Epithelial cell of esophagus (primary cell): ENCODE results near the gene EHBP1L1.

Experiments used
- DNase-seq: peaks from one replicate; pipeline ENCODE4 v3.0.0; 2010; ENCODE audit warnings: low read depth
- H3K4me3 ChIP-seq: 2 replicates; pipeline ENCODE4 v1.5.1; 2011; ENCODE audit warnings: mild to moderate bottlenecking, low read length, control low read depth
- CTCF ChIP-seq: IDR thresholded peaks from 2 replicates; pipeline ENCODE4 v1.5.1; 2011; ENCODE audit warnings: low read depth, mild to moderate bottlenecking, low read length, control low read depth, inconsistent platforms; ENCODE audit not compliant: insufficient read depth; ENCODE audit errors: missing control alignments

Gene EHBP1L1

DNA sequence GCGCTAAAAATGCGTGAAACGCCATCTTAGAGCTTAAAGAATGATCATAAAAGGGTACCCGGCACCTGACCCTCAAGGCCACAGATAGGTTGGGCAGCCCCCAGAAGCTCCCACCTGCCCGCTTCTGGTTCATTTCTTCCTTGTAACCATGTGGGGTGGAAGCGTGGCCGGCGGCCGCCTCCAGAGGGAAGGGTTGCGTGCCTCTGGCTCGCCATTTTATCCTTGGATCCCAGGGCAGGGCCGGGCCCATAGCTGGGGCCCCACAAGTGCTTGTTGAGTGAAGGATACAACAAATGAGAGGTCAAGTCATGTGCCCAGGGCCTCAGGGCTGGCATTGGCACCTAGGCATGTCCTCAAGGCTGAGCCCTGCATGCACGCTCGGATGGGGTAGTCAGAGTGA lies 45.6 kb downstream of the EHBP1L1 start:
- no peak overlapping the region for H3K4me3 ChIP-seq
- no peak for TF ChIP-seq CTCF
- no peak for DNase-seq

GRCh38 chr11:65622011-65622410 lies 46.2 kb downstream of the EHBP1L1 start:
- DNase-seq, result no peak
- H3K4me3 ChIP-seq, result no peak overlapping the region
- TF ChIP-seq CTCF, result no peak

DNA sequence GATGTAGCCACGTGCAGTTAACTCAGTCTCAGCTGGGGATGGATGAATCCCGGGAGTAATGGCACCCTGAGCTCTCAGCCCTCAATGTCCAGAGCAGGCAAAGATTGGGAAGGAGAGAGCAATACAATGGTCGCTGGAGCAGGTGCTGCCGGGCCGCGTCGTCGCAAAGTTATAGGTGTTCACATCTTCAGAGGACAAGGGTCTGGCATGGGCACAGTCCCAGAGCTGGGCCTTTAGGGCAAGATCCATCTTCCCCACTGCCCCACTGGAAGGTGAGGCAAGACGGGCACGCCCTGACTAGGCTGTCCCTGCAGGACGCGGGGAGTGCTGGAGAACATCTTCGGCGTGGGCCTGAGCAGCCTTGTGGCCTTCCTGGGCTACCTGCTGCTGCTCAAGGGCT lies 47.3 kb downstream of the EHBP1L1 start:
- no peak for TF ChIP-seq CTCF
- DNase-seq, result no peak
- H3K4me3 ChIP-seq, result no peak overlapping the region

- no peak for DNase-seq
- H3K4me3 ChIP-seq, result no peak overlapping the region
- TF ChIP-seq CTCF, result no peak
Measured at GRCh38 chr11:65623852-65624616, 48.2 kb downstream of the EHBP1L1 start.

GRCh38 chr11:65624931-65625627 lies 49.2 kb downstream of the EHBP1L1 start:
- no peak for DNase-seq
- H3K4me3 ChIP-seq, result no peak overlapping the region
- no peak for TF ChIP-seq CTCF

GRCh38 chr11:65625628-65626342 lies 49.9 kb downstream of the EHBP1L1 start:
- H3K4me3 ChIP-seq, result no peak overlapping the region
- DNase-seq, result peak; percentile 44
- peak; percentile 46 for TF ChIP-seq CTCF

- H3K4me3 ChIP-seq, result no peak overlapping the region
- no peak for TF ChIP-seq CTCF
- DNase-seq, result no peak
Measured at GRCh38 chr11:65627202-65627601, 51.3 kb downstream of the EHBP1L1 start.
